Measurements from ENCODE around the gene C10orf90. TPM values are rescaled to one million over a fixed set of nuclear protein-coding genes. Genes with fewer than 3 reads are reported as not detected.

The C10orf90 gene
- total RNA-seq: 1 to 10 TPM in 2 of 4 donors, under 1 TPM in 1, not detected in 1; 0.33 to 1.2 (median 1.1) TPM

- no peak for TF ChIP-seq CTCF (IDR thresholded peaks at IDR 0.05; ENCODE audit: low read depth)
Measured at GRCh38 chr10:126670056-126670894, at the start of gene C10orf90. C10orf90 (minus strand) TSS chr10:126670693; CDS start chr10:126670480, 213 bp downstream.

- no peak for TF ChIP-seq CTCF (IDR thresholded peaks at IDR 0.05; ENCODE audit: low read depth)
Measured at GRCh38 chr10:126716366-126716765, 45.9 kb upstream of the C10orf90 start.

GRCh38 chr10:126713594-126713993, 43.1 kb upstream of the C10orf90 start:
- no peak for TF ChIP-seq CTCF (IDR thresholded peaks at IDR 0.05; ENCODE audit: low read depth)

GRCh38 chr10:126712681-126713080, 42.2 kb upstream of the C10orf90 start:
- no peak for TF ChIP-seq CTCF (IDR thresholded peaks at IDR 0.05; ENCODE audit: low read depth)

GRCh38 chr10:126705951-126706565, 35.6 kb upstream of the C10orf90 start:
- no peak for TF ChIP-seq CTCF (IDR thresholded peaks at IDR 0.05; ENCODE audit: low read depth)

- TF ChIP-seq CTCF (IDR thresholded peaks at IDR 0.05; ENCODE audit: low read depth): no peak
Measured at GRCh38 chr10:126705131-126705530, 34.6 kb upstream of the C10orf90 start.

GRCh38 chr10:126704649-126705048, 34.2 kb upstream of the C10orf90 start:
- no peak for TF ChIP-seq CTCF (IDR thresholded peaks at IDR 0.05; ENCODE audit: low read depth)
